SK-N-MC (cell line): ENCODE data around the gene MCF2L.

Source experiments
- EZH2 ChIP-seq: fragments of 200-600 bp; sonication (generic); IDR thresholded peaks from one replicate; pipeline ENCODE4 v1.6.1; 2017; ENCODE audit warnings: antibody characterized with exemption
- FOXP2 ChIP-seq: optimal IDR thresholded peaks from 2 replicates; pipeline ENCODE3; 2011; ENCODE audit warnings: mild to moderate bottlenecking, moderate library complexity; ENCODE audit not compliant: insufficient read depth; ENCODE audit errors: extremely low read length, control extremely low read depth
- POLR2AphosphoS5 ChIP-seq: IDR thresholded peaks from 2 replicates; pipeline ENCODE4 v1.6.1; 2012; ENCODE audit warnings: mild to moderate bottlenecking, low read depth, low read length, borderline replicate concordance

GRCh38 chr13:112938680-112939079, 30.3 kb upstream of the MCF2L start:
- no peak for TF ChIP-seq EZH2
- no peak for TF ChIP-seq POLR2AphosphoS5
- no peak for TF ChIP-seq FOXP2
